ENCODE data around the gene DMD.

Gene DMD

DNA sequence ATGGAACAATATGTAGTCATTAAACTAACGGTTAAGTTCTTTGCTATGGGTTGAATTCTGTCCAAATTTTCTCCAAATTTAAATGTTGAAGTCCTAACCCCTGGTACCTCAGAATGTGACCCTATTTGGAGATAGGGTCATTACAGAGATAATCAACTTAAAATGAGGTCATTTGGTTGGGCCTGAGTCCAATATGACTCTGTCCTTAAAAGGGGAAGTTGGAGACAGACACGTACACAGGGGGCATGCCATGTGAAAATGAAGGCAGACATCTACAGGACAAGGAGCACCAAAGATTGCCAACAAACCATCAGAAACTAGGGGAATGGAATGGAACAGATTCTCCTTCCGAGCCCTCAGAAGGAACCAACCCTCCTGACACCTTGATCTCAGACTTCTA, 1647.6 kb downstream of the DMD start:
- no peak for DNase-seq

DNA sequence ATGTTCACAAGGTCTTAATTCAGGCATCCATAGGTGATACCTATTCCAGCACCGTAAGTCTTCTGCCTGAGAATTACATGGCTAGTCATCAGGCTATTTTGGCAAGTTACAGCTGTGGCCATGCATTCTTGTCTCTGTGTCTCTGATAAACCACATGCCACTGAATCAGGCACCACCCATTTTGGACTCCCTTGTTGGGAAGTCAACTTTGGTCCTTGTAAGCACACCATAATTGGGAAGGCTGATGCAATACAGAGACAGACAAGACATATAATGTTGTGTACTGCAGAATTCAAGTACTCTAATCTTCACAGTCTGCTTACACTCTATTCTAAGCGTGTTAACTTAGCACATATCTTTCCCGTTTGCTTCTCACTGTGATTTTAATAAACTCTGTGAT, 1655.8 kb downstream of the DMD start:
- no peak for DNase-seq

DNA sequence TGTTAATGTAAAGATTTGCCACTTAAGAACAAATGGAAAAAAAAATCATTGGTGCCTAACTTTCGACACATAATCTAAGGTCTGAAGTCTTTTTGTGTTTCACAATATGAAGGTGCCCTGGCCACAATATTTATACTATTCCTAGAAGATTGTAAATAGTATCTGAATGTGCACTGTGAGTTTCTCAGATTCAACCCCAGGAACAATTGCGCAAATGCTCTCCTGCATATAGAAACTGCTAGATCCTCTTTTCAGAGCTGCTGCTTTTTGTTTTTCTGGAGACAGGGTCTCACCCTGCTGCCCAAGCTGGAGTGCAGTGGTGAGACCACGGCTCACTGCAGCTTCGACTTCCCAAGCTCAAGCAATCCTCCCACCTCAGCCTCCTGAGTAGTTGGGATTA, 1659.4 kb downstream of the DMD start:
- DNase-seq: no peak

DNA sequence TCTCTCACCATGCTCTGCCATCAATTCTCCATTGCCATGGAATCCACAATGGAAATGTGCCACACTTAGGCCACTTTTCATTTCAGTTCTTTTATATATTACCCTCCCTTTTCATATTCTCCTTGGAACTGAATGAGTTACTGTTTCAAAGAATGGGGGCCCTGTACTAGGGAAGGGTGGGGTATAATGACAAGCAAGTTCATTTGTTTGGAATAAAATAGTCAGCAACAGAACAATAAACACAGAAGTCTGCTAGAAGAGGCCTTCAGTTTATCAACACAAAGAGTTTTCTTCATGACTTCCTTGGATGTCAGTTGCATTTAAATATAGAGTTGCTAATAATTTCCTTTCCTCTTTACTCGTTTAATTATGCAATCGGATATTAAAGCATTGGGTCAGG, 1661.2 kb downstream of the DMD start:
- no peak for DNase-seq

DNA sequence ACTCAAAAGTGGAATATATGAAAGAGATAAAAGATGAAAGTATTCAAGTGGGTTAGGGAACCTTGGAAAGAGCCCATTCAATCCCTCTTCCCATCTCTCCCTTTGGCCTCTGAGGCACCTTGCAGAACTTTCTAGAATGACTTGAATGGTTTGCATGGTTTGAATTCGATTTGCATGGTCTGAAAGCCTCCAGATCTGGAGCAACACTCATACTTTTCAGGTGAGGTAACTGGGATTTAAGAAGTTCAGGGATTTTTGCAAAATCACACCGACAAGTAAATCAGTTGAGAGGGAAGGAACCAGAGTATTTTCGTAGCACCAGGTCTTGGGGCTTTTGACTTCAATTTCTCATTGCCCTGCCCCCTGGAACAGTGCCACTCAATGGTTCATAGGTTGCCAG, 1663.5 kb downstream of the DMD start:
- no peak for DNase-seq

DNA sequence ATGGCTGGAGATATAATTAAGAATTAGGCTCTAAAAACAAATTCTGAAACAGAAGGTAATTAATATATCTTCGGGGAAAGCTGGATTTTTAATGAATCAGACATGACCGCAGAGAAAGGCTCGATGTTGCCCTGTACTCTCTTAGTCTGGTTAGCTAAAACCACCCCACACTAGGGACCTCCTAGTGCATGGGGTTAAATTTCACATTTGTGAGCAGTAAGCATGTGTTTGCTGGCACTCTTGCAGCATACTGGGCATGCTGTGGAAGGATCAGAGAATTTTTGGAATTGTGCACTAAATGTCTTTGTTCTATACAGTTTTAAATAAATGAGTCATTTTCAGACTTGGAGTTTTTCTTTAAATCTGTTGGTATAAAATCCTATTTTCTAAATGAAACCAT, 1663.9 kb downstream of the DMD start:
- DNase-seq: no peak

DNA sequence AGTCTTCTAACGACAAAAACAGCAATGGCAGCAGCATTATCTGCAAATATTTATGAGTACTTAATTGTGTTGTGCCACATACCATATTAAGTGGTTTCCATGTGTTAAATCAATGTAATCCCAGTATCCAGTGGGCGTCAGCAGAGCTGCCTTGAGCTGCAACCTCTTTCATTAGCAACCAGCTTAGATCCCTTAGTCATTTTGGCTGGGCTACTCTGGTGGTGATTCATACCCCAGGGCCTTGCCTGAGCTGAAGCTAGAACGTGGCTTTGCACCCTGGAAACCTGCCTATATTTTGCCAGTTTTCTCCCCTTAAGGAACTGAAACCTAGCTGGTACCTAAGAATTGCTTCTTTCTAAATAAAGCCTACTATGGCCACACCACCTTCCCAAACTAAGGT, 1665.2 kb downstream of the DMD start:
- no peak for DNase-seq

DNA sequence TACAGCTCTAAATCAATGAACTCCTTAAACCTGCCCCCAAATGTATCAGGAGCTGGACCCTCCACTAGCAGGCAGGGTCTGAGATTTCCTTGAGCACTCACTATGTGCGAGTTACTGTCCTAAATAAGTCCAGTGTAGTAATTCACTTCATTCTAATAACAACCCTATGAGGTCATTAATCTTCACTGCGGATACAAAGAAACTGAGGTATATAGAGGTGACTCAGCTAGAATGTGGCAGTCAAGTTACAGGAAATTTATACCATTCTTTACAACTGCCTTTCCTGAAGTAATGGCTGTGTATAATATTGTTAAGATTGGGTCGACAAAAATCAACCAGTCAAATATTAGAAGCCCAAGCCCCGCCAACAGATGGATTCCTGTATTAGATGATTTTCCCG, 1665.6 kb downstream of the DMD start:
- no peak for DNase-seq

DNA sequence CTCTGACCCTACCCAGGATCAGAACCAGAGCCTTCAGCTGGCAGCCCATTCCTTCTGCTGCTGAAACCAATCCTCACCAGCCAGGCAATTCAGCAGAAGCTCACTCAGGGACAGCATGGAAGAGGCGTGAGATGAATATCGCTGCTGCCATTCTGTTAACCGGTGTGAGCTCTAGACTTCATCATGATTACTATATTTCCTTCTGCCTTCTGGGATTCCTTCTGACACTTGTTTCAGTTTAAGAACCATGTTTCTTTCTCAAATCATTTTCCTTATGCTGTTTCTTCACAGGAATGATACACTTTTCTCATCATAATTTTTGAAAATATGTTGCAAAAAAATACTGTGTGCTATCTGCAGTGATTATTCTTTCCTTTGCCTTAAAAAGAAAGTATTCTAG, 1666.2 kb downstream of the DMD start:
- DNase-seq: no peak

DNA sequence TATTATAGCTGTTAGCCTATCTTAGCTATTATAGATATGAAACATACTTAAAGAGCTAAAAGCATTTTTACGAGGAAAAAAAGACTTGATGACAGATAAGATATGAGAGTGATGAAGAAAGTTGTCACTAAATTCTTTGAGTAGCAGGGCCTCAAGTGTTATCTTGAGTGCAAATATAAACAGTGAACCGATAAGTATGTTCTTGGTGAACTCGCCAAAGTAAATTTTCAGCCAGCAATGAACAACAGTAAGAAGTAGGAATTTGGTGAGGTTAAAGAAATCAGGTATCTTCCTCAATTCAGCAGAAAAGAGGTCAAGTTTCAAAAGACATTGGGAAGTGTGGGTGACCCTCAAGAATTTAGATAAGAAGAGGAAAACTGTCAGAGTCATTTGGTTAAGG, 1667.7 kb downstream of the DMD start:
- DNase-seq: no peak

DNA sequence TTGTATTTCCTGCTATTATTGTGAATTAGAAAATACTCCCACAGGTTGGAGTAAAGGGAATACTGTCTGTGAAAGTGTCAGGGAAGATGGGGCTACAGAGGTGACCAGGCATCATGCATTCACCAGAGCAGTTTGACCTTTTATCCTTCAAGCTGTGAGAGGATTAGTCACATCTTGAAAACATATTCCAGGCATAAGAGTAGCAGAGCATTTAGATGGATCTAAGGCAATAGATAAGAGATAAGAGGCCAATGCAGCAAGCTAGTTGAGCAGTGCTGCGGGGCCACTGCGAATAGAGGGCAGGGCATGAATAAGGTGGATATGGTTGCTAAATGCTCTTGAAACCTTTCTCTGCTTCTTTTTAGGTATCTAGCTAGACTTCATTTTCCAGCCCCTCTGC, 1668.8 kb downstream of the DMD start:
- no peak for DNase-seq

DNA sequence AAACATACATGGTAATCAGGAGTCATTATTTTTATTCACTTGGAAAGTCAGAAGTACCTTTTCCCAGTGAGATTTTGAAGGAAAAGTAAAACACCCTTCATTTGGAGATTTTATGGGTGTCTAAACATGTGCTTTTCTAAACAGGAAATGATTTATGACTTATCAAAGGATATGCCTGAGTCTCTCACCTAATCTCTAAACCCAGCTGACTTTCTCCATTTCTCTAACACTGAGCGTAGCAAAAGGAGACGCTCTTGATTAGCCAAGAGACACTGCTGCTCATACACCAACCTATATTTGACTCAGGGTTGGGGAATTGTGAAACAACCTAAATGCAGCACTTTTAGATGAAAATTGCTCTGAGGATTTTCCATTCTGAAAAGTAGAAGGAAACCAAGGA, 1671.0 kb downstream of the DMD start:
- no peak for DNase-seq

DNA sequence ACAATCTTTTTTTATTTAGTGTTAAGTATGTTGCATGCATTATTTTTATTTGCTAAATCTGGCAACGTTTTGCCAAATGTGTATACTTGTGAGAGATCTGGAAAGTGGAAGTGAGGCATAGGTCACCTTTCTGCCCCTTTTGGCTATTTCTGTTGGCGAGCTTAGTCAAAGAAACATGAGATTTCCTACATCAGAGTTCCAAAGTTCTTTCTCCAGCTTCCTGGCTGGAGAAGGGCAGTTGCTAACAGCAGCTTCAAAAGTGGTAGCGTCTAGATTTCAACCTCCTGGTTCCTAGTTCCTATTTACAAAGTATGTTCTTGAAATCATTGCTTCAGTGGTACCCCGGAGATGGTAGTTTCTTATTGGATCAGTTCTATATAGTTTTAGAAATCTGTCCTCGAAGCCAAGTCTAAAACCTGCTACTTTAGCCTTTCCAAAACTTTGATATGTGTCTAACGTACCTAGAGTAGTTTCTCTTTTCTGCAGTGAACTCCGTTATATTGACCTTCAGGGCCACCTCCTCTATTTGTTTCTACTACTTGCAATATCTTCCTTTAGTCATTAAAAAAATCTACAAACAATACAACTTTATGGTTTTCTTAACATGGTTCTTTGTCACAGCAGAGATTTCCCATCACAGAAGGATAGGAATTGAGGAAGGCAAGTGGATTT, 1683.8 kb downstream of the DMD start:
- DNase-seq: no peak

DNA sequence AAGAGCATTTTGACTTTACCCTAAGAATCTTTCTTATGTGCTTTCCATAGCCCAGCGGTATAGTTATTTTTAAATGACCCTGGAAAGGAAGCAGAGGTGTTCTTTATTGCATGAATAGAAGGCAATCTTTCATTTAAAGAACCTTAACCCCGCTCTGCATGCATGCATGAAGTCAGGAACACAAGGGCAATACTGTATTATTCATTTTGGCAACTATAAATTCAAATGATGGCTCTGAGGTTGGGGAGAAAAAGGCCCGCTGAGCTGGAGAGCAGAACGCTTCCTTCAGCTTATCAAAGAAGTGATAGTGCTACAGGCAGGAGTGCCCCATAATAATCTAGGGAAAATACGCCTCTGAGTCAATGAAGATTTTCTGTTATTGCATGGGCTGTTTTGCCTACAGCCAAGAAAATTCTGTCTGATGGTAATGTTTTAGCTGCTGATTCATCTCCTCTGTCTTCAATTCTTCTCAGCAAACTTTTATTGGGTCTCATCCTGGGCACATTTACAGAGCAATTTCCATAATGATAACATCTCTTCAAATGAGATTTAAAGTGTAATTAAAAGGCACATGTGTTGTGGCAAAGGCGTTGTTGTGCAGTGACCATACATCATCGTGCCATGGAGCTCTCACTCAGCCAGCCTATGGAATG, 1687.3 kb downstream of the DMD start:
- DNase-seq: no peak

DNA sequence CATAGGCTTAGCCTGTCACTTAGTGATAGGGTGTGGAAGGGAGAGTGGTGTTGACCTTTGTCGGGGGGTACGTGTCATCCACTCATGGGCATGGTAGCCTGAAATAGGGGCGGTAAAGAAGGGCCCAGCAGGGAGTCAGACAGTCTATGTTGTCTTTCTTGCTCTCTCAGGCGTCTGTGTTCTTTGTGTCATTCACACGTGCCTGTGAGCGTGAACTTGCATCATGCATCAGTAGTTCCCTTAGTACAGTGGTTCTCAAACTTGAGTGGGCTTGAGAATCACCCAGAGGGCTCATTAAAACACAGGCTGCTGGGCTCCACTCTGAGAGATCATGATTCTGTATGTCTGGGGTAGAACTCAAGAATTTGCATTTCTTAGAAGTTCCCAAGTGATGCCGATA, 1688.6 kb downstream of the DMD start:
- DNase-seq: no peak

DNA sequence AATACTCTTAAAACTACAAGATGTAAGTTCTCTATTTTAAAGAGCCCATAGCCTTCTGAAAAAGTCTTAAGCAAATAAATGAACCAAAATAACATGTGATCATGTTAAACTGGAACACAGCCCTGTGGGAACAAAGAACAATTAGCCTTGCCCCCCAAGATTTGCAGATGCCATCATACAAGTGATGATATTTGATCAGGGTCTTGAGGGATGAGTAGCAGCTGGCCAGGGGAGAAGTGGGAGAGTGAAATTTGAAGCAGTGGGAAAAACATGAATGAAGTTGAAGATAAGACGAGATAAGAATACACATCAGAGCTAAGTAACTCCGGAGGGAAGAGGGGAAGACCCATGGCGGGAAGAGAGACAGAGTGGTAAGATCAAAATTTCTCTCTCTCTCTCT, 1689.4 kb downstream of the DMD start:
- no peak for DNase-seq

DNA sequence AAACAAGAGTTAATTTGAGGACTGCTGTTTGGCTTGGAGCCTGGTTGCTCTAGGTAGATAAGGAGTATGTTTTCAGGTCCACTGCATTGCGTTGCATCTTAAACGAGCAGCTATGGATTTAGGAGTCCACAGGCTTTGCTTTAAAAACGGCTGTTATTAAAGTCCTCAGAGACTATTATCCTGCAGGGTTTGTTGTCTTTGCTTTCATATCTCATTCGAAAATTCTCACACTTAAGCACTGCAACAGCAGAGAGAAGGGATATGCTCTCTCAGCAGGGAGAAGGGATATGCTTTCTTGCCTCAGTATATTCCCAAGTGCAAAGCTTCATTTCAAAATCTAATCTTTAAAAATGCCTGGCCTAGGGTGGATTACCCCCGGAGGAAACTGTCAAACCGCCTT, 1694.8 kb downstream of the DMD start:
- no peak for DNase-seq

DNA sequence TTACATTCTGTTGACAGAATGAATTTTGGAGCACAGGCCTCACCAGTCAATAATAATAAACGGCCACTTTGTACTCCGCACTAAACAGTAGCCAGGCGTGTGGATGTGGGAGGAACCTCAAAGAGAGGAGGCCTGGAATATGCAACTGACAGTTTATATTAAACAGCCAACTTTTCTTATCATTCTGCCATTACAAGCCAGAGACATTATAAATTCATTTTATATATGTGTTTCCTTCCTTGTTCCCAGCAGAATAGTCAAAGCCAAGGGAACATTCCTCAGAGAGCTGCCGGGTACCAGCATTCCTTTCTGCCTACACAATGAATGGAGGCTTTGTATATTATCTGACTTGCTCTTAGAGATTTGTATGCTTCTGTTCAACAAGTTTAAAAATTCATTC, 1703.0 kb downstream of the DMD start:
- no peak for DNase-seq

DNA sequence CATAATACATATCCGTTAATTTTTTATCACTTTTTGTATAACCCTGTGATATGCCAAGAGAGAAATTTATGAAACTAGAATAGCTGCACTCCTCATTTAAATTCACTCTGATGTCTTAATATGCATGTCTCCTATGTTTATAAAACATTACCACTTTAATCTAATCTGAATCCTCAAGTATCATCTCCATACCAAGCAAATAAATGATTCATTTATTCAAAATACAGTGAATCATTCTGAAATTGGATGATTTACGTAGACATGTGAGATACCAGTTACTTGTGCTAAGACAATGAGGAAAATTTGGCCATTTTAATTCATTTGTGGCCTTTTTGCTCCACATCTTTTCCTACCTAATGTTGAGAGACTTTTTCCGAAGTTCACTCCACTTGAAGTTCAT, 1704.4 kb downstream of the DMD start:
- DNase-seq: no peak

DNA sequence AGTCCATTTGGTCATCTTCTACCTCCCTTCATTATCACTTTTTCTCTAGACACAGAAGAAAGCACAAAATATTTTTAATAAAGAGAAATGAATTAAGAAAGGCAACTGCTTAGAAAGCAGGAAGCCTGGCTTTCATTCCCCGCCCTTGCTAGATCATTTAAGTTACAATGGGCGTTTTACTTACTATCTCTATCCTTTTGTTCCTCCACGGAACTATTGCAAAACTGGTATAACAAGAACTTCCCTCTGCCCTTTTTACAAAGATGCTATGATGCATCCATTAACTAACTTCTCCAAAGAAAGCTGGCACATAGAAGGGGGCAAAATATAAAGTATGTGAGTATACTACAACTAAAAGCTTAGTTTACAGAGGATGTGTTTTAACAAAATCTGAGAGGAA, 1705.0 kb downstream of the DMD start:
- DNase-seq: no peak

DNA sequence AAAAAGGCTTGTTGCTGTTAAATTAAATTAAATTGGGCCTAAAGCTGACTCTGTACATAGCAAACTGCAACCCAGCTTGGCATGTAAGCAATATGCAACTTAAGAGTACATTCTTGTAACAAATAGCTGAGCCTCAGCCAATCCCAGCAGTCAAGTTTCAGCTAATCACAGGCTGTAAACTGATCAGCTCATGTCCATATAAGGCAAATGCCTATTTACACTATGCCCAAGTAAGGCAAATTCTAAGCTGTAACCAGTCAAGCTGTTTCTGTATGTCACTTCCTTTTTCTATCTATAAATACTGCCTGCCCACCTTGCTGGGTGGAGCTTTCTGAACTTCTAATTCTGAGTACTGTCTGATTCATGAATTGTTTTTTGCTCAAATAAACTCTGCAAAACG, 1710.4 kb downstream of the DMD start:
- DNase-seq: no peak

DNA sequence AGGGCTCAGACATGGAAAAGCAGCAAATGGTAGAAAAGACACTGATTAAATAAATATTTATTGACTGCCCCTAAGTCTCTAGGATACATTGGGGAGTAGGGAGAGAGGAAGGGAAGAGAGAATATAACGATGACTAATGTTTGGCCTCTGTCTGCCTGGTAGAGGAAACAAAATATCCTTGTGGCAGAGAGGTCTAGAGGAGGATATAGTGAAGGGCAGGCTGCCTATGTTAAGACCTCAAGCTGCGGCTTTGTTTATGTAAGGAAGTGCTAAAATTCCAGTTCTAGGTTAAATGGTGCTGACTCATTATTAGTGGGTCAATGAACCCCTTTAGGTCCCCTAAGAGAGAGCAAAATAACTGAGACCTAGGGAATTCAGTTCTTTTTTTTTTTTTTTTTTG, 1712.2 kb downstream of the DMD start:
- no peak for DNase-seq

DNA sequence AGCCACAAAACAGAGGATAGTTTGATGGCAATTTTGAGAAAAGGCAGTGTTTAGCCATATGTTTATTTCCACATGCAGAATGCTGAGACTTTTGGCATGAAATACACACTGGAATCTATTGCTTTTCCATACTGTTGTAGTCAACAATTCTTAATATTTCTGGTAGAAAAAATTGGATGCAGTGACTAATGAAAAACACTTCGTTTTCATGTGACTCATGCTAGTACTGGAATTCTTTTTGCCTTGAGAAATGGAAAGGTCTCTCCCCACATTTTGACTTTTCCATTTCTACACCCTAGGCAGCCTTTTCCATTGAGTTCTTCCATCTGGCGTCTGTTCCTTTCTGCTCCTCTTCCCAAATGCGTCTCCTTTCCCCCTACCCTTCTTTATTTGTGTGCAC, 1714.3 kb downstream of the DMD start:
- DNase-seq: no peak

DNA sequence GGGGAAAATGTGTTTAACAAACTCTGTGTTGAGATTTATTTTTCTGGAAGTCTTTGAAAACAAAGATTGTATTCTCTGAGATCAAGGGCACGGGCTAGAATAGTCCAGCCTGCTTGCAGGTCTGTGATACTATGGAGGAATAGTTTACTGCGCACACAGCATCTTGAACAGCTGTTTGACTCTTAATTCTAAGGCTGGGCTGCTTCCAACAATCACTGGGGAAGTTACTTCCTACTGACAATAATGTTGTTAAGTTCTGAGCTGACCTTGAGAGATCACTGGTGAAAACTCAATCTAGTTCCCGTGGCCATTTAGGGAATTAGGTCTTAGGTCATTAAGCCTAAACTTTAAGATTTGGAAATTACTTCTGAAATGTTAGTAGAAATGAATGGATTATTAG, 1723.4 kb downstream of the DMD start:
- no peak for DNase-seq

DNA sequence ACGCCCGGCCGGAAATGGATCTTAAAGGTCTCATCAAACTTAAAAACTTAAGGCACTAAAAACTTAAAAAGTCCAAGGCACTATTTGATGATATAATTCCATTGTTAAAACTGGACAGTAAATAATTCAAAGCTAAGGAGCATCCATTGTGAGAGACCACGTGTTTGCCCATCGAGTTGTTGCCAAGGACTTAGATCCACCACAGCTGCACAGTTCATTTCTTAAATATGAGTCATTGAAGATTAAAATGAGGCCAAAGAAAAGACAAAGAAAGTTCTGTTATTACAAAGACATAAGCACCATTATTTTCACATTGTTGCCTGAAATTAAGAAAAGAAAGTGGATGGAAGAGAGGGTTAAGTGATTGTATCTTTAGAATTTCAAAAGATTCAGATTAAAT, 1728.0 kb downstream of the DMD start:
- no peak for DNase-seq
